Fibroblast of lung (primary cell): ENCODE results near the gene BATF.

Source experiments
- EZH2 ChIP-seq: IDR thresholded peaks from 2 replicates; pipeline ENCODE4 v1.5.1; 2012; ENCODE audit warnings: low read length, control low read depth, mild to moderate bottlenecking; ENCODE audit errors: missing control alignments
- TF ChIP-seq, protein P1 (sequence below), 2 donors: IDR thresholded peaks in 1 of 2; conservative IDR thresholded peaks in 1 of 2; 1 replicate in 1 of 2; 2 replicates in 1 of 2; pipeline ENCODE4 v1.5.1; 2011 to 2012; ENCODE audit warnings: low read length in 2 of 2, control low read depth in 1 of 2, inconsistent platforms in 1 of 2, low read depth in 1 of 2, mild to moderate bottlenecking in 1 of 2

DNA sequence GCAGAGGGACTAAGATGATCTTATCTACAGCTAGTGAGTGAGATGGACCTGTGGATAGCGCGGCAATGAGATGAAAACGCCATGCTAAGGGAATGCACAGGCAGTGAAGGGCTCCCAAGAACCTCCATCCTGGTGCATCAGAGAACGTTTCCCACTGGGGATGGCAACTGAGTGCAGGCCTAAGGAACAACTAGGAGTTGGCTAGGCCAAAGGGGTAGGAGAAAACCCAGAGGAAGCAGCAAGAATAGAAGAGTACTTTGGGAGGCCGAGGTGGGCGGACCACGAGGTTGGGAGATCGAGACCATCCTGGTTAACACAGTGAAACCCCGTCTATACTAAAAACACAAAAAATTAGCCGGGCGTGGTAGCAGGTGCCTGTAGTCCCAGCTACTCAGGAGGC lies 24.6 kb upstream of the BATF start:
- TF ChIP-seq, protein P1, sequence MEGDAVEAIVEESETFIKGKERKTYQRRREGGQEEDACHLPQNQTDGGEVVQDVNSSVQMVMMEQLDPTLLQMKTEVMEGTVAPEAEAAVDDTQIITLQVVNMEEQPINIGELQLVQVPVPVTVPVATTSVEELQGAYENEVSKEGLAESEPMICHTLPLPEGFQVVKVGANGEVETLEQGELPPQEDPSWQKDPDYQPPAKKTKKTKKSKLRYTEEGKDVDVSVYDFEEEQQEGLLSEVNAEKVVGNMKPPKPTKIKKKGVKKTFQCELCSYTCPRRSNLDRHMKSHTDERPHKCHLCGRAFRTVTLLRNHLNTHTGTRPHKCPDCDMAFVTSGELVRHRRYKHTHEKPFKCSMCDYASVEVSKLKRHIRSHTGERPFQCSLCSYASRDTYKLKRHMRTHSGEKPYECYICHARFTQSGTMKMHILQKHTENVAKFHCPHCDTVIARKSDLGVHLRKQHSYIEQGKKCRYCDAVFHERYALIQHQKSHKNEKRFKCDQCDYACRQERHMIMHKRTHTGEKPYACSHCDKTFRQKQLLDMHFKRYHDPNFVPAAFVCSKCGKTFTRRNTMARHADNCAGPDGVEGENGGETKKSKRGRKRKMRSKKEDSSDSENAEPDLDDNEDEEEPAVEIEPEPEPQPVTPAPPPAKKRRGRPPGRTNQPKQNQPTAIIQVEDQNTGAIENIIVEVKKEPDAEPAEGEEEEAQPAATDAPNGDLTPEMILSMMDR (conservative IDR thresholded peaks at IDR 0.05 in 1 of 2, IDR thresholded peaks at IDR 0.05 in 1 of 2; ENCODE audit: low read depth in 1 of 2, low read length in 2 of 2): no peak
- no peak for TF ChIP-seq EZH2
